Sigmoid colon (tissue), 7 donors: ENCODE measurements around the gene ENTHD1. TPM values are rescaled to one million over a fixed set of nuclear protein-coding genes. Genes with fewer than 3 reads are reported as not detected.
"Not testable (repeated sequence)": the region's sequence is repeated elsewhere in the genome, so short reads cannot be mapped to it uniquely, and the experiment has no call there.

Experiments used
- DNase-seq: peaks from one replicate; pipeline ENCODE4 v3.0.0-alpha.2; 2019
- H3K27ac ChIP-seq, 4 donors: fragments of 200-600 bp; sonication (generic); one replicate each; pipeline ENCODE4 v1.5.1; 2016 to 2019; ENCODE audit warnings: mild to moderate bottlenecking in 1 of 4
- H3K27me3 ChIP-seq, 3 donors: fragments of 200-600 bp; sonication (generic); one replicate each; pipeline ENCODE4 v1.5.1; 2019; ENCODE audit warnings: mild to moderate bottlenecking in 1 of 3
- H3K36me3 ChIP-seq, 4 donors: fragments of 200-600 bp; sonication (generic); one replicate each; pipeline ENCODE4 v1.5.1; 2016 to 2019
- H3K4me1 ChIP-seq, 4 donors: fragments of 200-600 bp; sonication (generic); one replicate each; pipeline ENCODE4 v1.5.1; 2017 to 2019
- H3K4me3 ChIP-seq, 4 donors: fragments of 200-600 bp; sonication (generic); one replicate each; pipeline ENCODE4 v1.5.1; 2017 to 2019; ENCODE audit warnings: mild to moderate bottlenecking in 2 of 4, moderate library complexity in 1 of 4
- H3K9me3 ChIP-seq, 4 donors: fragments of 200-600 bp in 3 of 4; sonication (generic) in 3 of 4; one replicate each; pipeline versions ENCODE4 v1.5.1 to v1.6.1; 2013 to 2019
- CTCF ChIP-seq, 4 experiments: fragments of 450-650 bp in 3 of 4; fragments of 200-600 bp in 1 of 4; IDR thresholded peaks; one replicate each; pipeline ENCODE4 v1.5.1; 2016 to 2019; ENCODE audit warnings: antibody characterized with exemption in 4 of 4, mild to moderate bottlenecking in 3 of 4, moderate library complexity in 2 of 4
- EP300 ChIP-seq, 4 donors: sonication (generic); formaldehyde crosslinking; IDR thresholded peaks; one replicate each; pipeline ENCODE4 v1.6.1; 2017; ENCODE audit warnings: antibody characterized with exemption in 4 of 4
- POLR2A ChIP-seq, 2 donors: fragments of 450-650 bp; IDR thresholded peaks; one replicate each; pipeline ENCODE4 v1.6.1; 2016; ENCODE audit warnings: antibody characterized with exemption in 2 of 2, mild to moderate bottlenecking in 2 of 2, moderate library complexity in 2 of 2
- POLR2AphosphoS5 ChIP-seq, 4 donors: sonication (generic); formaldehyde crosslinking; IDR thresholded peaks; one replicate each; pipeline ENCODE4 v1.6.1; 2017; ENCODE audit warnings: antibody characterized with exemption in 4 of 4
- WGBS, 2 donors: extraction: QIAGEN DNeasy Blood & Tissue Kit; methylation state at CpG; one replicate each; pipeline ENCODE4 v1.1.7; 2013; 5-methylcytosine and 5-hydroxymethylcytosine counted together
- intact Hi-C: fragments of 100-400 bp; cut with DNase I; formaldehyde crosslinking; loops from one replicate; pipeline ENCODE4 v1.15.1; 2023
- polyA plus RNA-seq, 3 donors: library from polyadenylated mRNA; stranded (reverse); fragments of 200-250 nt; gene quantifications; one replicate each; pipeline ENCODE4 v1.2.3, GENCODE V29; 2013
- total RNA-seq, 4 donors: library from RNA; depleted of rRNA; stranded (reverse); fragments of >200 nt; gene quantifications; one replicate each; pipeline ENCODE4 v1.1.0, GENCODE V29; 2016
- donor health status: healthy with polysubstance abuse.
- donor health status: Bipolar disorder and iron deficiency.
- donor health status: healthy.

ENTHD1 gene
- total and polyA plus RNA-seq, 7 donors: 0.09 TPM; not detected in 6

DNA sequence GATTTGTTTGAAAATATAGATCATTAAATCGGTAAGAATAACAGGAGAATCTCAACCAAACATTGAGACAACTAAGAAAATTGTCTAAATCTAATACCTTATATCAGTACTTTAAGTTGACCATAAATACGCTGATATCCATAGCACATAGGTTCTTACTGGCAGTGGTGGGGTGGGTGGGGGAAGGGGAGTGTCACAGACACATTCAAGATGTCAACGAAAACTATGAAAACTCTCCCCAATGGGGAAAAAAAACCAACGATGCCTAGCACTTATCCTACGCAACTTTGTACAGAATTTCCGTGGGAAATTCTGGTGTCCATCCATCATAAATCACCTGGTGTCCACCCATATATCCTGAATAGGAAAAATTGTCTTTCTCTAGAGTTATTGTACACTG is 13.5 kb upstream of the ENTHD1 start:
- H3K27ac ChIP-seq: no peak overlapping the region
- H3K4me1 ChIP-seq: no peaks in the 10 kb centered on the region
- intact Hi-C loops: no loop called here
- no peak for DNase-seq
- 75 to 84% methylated on average over 6 of the region's 6 CpGs for WGBS, 2 donors
- H3K4me3 ChIP-seq: no peak overlapping the region
- TF ChIP-seq EP300 (IDR thresholded peaks at IDR 0.05): no peak
- TF ChIP-seq POLR2AphosphoS5 (IDR thresholded peaks at IDR 0.05): no peak
- no peak for TF ChIP-seq CTCF (IDR thresholded peaks at IDR 0.05)
- no peak for TF ChIP-seq POLR2A (IDR thresholded peaks at IDR 0.05)
- no peaks in the 10 kb centered on the region for H3K36me3 ChIP-seq
- peaks cover 0 to 19% (median 5%) of the 10 kb centered on the region in 3 donors for H3K27me3 ChIP-seq
- no peaks in the 10 kb centered on the region for H3K9me3 ChIP-seq

- H3K36me3 ChIP-seq: no peaks in the 10 kb centered on the region
- DNase-seq: no peak
- intact Hi-C loops: no loop called here
- TF ChIP-seq POLR2AphosphoS5 (IDR thresholded peaks at IDR 0.05): no peak
- TF ChIP-seq POLR2A (IDR thresholded peaks at IDR 0.05): no peak
- no peak for TF ChIP-seq CTCF (IDR thresholded peaks at IDR 0.05)
- TF ChIP-seq EP300 (IDR thresholded peaks at IDR 0.05): no peak
- no peaks in the 10 kb centered on the region for H3K4me1 ChIP-seq
- H3K27me3 ChIP-seq: peaks cover 0 to 12% (median 0%) of the 10 kb centered on the region in 3 donors
- no peak overlapping the region for H3K27ac ChIP-seq
- 75 to 80% methylated on average over 3 of the region's 3 CpGs for WGBS, 2 donors
- H3K9me3 ChIP-seq: no peaks in the 10 kb centered on the region
- H3K4me3 ChIP-seq: no peak overlapping the region
These were observed 12.6 kb upstream of the ENTHD1 start for GRCh38 chr22:39906207-39906606.

GRCh38 chr22:39905687-39906086 is 12.1 kb upstream of the ENTHD1 start:
- WGBS, 2 donors: 78 to 86% methylated on average over 3 of the region's 3 CpGs
- no peak for TF ChIP-seq POLR2AphosphoS5 (IDR thresholded peaks at IDR 0.05)
- no peak for TF ChIP-seq CTCF (IDR thresholded peaks at IDR 0.05)
- TF ChIP-seq EP300 (IDR thresholded peaks at IDR 0.05): no peak
- TF ChIP-seq POLR2A (IDR thresholded peaks at IDR 0.05): no peak
- H3K4me1 ChIP-seq: no peaks in the 10 kb centered on the region
- no peaks in the 10 kb centered on the region for H3K9me3 ChIP-seq
- intact Hi-C loops: no loop called here
- no peaks in the 10 kb centered on the region for H3K36me3 ChIP-seq
- H3K27me3 ChIP-seq: peaks cover 0 to 10% (median 0%) of the 10 kb centered on the region in 3 donors
- no peak overlapping the region for H3K27ac ChIP-seq
- no peak for DNase-seq
- H3K4me3 ChIP-seq: no peak overlapping the region

DNA sequence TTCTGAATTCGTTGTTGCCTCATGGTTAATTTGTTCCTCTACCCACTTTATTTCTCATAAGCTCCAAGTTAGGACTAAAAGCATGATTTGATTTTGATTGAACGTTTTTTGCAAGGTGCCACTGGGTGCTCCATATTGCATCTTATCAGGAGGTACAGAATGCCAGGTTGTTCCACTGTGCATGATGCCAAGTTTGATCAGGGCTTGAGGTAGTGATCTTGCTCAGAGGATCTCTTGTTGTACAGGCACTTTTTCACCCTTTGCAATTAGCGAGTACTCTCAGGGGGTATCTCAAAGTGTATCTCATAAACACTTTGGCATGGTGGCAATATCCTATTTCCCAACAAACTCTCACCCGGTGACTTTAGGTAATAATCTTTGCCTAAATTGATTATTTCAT is 11.3 kb upstream of the ENTHD1 start:
- intact Hi-C loops: no loop called here
- Histone ChIP-seq H3K36me3 (no peaks in the 10 kb centered on the region), H3K4me3 (no peak overlapping the region), H3K9me3 (no peaks in the 10 kb centered on the region), H3K27me3 (peaks cover 0 to 2% (median 0%) of the 10 kb centered on the region in 3 donors), H3K4me1 (no peaks in the 10 kb centered on the region), H3K27ac (no peak overlapping the region)
- 76 to 87% methylated on average over 4 of the region's 4 CpGs for WGBS, 2 donors
- DNase-seq: no peak
- TF ChIP-seq POLR2AphosphoS5 (IDR thresholded peaks at IDR 0.05) (no peak), CTCF (IDR thresholded peaks at IDR 0.05) (no peak), POLR2A (IDR thresholded peaks at IDR 0.05) (no peak), EP300 (IDR thresholded peaks at IDR 0.05) (no peak)

GRCh38 chr22:39904024-39904423 is 10.5 kb upstream of the ENTHD1 start:
- H3K4me1 ChIP-seq, H3K4me3 ChIP-seq, intact Hi-C loops, H3K9me3 ChIP-seq, H3K36me3 ChIP-seq, H3K27ac ChIP-seq, DNase-seq, H3K27me3 ChIP-seq: not testable (repeated sequence)
- 79 to 87% methylated on average over 10 of the region's 10 CpGs for WGBS, 2 donors
